ENCODE data around the gene VPS50. TPM values are rescaled to one million over a fixed set of nuclear protein-coding genes. Genes with fewer than 3 reads are reported as not detected.

The VPS50 gene, protein sequence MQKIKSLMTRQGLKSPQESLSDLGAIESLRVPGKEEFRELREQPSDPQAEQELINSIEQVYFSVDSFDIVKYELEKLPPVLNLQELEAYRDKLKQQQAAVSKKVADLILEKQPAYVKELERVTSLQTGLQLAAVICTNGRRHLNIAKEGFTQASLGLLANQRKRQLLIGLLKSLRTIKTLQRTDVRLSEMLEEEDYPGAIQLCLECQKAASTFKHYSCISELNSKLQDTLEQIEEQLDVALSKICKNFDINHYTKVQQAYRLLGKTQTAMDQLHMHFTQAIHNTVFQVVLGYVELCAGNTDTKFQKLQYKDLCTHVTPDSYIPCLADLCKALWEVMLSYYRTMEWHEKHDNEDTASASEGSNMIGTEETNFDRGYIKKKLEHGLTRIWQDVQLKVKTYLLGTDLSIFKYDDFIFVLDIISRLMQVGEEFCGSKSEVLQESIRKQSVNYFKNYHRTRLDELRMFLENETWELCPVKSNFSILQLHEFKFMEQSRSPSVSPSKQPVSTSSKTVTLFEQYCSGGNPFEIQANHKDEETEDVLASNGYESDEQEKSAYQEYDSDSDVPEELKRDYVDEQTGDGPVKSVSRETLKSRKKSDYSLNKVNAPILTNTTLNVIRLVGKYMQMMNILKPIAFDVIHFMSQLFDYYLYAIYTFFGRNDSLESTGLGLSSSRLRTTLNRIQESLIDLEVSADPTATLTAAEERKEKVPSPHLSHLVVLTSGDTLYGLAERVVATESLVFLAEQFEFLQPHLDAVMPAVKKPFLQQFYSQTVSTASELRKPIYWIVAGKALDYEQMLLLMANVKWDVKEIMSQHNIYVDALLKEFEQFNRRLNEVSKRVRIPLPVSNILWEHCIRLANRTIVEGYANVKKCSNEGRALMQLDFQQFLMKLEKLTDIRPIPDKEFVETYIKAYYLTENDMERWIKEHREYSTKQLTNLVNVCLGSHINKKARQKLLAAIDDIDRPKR
- polyA plus RNA-seq = 41.3 and 68.4 TPM in 2 replicates

DNA sequence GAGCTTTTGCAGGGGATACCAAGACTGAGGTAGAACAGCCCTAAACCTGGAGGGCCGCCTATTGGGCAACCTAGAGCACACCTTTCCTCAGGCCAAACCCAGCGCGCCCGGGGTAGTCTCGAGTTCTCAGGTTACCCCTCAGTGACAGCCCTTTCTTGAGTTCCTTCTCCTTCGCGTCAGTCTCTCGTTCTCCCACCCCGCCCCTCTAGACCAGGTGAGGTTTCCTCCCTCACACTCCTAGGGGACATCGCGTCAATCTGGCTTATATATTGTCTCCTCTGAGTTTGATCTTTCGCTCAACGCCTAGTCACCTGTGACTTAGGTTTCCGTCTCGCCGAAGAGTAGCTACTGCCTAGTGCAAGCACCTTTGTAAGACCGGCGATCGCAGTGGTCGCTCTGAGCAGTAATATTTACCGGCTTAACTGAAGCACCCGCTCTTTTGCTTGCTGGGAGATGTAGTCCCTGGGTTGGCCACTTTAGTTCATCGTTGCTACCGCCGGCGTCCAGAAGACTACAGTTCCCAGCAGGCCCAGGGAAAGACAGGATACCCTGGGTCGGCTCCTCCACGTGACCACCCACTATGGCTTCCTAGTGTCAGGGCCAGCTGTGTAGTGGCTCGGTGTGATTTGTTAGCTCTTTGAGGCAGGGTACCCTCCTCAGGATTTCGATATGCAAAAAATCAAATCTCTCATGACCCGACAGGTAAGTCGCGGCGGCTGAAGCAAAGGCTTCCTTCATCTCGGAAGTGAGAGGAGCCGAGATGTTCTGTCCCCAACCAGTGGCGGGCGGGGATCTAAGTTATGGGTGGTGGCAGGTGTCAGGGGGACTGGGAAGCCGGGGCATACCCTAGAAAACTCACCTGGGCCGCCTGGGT, at the start of gene VPS50:
Gene VPS50 (plus strand): TSS at position 568 of the 874 bp plus-strand sequence. CDS start 102 bp downstream, at position 670.

DNA sequence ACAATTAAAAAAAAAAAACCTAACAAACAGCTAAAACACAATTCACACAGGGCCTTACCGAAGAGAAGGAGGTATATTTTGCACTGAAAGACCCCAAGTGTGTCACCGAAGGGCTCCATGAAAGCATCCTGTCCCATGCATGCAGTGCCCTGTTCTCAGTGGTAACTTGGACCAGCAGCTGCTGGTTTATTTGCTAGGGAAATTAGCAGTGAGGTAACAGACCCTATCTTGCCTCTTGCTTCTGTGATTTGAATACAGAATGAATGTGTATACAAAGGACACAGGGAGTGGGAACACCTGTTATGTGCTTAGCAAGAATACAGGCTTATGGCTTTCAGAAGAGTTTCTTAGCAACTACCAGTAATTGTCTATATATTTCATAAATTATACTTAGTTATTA, 5.9 kb upstream of the VPS50 start, which contains the start of gene HEPACAM2:
Gene HEPACAM2 (minus strand): TSS at position 160 of the 400 bp plus-strand sequence.

Other genes with a start within 250 kb of the VPS50 start
- gene SAMD9, start 114.4 kb upstream of the VPS50 start, polyA plus RNA-seq = 5.2 and 5.5 TPM in 2 replicates
- 4.4 and 9.2 TPM in 2 replicates for gene SAMD9L, start 84.0 kb upstream of the VPS50 start, polyA plus RNA-seq
- gene HEPACAM2, start 5.9 kb upstream of the VPS50 start, polyA plus RNA-seq = 0.76 TPM in 1 of 2 replicates, not detected in the other